AG10803 (cell line): Measurements from ENCODE around the gene ARHGAP26.

Source experiments
- DNase-seq: peaks from one replicate; pipeline ENCODE4 v3.0.0; 2010; ENCODE audit warnings: low read depth
- H3K4me3 ChIP-seq: 2 replicates; pipeline ENCODE4 v1.5.1; 2011; ENCODE audit warnings: mild to moderate bottlenecking, low read length, control low read depth
- TF ChIP-seq, protein P1 (sequence below): conservative IDR thresholded peaks from 2 replicates; pipeline ENCODE4 v1.5.1; 2011; ENCODE audit warnings: mild to moderate bottlenecking, low read length, control low read depth, inconsistent platforms

Gene ARHGAP26

DNA sequence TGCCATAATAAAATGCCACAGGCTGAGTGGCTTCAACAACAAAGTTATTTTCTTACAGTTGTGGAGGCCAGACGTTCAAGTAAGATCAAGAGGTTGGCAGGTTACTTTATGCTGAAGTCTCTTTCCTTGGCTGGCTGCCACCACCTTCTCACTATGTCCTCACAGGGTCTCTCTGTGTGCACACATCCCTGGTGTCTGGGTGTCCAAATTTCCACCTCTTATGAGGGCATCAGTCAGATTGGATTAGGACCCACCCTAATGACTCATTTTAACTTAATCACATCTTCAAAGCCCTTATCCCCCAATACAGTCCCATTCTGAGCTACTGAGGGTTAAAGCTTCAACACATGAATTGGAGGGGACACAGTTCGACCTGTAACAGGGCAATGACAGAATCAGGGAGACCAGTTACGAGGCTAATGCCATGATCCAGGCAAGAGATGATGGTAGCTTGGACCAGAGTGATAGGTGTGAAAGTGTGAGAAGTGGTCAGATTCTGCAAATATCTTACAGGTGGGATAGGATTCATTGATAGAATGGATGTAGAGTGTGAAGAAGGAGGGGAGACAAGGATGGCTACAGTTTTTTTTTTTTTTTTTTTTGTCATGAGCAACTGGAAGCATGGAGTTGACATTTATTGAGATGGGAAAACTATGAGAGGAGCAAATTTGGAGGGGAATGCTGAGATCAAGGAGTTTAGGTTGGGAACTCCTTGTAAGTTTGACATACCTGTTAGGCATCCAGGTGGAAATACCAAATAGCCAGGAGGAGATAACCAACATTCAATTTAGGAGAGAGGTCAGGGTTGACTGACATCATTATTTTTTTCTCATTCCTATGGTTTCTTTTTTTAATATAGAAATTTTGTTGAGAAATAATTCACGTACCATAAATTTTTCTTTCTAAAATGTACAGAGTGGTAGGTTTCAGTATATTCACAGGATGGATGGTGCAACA is 44.7 kb upstream of the ARHGAP26 start:
- H3K4me3 ChIP-seq: no peak overlapping the region
- TF ChIP-seq, protein P1, sequence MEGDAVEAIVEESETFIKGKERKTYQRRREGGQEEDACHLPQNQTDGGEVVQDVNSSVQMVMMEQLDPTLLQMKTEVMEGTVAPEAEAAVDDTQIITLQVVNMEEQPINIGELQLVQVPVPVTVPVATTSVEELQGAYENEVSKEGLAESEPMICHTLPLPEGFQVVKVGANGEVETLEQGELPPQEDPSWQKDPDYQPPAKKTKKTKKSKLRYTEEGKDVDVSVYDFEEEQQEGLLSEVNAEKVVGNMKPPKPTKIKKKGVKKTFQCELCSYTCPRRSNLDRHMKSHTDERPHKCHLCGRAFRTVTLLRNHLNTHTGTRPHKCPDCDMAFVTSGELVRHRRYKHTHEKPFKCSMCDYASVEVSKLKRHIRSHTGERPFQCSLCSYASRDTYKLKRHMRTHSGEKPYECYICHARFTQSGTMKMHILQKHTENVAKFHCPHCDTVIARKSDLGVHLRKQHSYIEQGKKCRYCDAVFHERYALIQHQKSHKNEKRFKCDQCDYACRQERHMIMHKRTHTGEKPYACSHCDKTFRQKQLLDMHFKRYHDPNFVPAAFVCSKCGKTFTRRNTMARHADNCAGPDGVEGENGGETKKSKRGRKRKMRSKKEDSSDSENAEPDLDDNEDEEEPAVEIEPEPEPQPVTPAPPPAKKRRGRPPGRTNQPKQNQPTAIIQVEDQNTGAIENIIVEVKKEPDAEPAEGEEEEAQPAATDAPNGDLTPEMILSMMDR: no peak
- DNase-seq: no peak

DNA sequence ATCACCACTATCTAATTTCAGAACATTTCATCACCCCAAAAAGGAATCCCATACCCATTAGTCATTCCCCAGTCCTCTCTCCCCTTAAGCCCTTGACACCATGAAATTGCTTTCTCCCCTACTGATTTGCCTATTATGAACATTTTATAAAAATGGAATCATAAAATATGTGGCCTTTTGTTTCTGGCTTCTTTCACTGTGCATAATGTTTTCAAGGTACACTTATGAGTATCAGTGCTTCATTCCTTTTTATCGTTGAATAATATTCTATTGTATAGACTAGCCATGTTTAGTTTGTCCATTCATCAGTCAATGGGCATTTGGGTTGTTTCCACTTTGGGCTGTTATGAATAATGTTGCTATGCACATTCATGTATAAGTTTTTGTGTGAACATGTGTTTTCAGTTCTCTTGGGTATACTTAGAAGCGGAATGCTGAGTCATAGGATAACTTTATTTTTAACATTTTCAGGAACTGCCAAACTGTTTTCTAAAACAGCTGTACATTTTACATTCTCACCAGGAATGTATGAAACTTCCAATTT is 43.9 kb upstream of the ARHGAP26 start:
- H3K4me3 ChIP-seq: no peak overlapping the region
- TF ChIP-seq, protein P1: no peak
- peak; percentile 96 for DNase-seq

DNA sequence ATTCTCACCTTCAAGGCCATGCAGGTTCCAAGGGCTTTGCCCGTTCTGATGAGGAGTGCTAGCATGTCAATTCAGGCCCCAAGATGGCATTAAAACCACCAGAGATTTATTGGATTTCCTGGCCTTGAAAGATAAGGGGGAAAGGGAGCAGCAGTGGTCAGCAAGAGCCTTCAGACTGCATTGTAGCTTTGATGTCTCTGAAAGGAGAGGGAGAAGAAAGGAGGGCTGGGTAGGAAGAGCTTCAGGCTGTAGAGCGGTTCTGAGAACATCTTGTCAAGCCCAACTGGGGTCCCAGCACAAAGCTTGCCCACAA is 42.5 kb upstream of the ARHGAP26 start:
- TF ChIP-seq, protein P1: no peak
- H3K4me3 ChIP-seq: no peak overlapping the region
- DNase-seq: no peak

DNA sequence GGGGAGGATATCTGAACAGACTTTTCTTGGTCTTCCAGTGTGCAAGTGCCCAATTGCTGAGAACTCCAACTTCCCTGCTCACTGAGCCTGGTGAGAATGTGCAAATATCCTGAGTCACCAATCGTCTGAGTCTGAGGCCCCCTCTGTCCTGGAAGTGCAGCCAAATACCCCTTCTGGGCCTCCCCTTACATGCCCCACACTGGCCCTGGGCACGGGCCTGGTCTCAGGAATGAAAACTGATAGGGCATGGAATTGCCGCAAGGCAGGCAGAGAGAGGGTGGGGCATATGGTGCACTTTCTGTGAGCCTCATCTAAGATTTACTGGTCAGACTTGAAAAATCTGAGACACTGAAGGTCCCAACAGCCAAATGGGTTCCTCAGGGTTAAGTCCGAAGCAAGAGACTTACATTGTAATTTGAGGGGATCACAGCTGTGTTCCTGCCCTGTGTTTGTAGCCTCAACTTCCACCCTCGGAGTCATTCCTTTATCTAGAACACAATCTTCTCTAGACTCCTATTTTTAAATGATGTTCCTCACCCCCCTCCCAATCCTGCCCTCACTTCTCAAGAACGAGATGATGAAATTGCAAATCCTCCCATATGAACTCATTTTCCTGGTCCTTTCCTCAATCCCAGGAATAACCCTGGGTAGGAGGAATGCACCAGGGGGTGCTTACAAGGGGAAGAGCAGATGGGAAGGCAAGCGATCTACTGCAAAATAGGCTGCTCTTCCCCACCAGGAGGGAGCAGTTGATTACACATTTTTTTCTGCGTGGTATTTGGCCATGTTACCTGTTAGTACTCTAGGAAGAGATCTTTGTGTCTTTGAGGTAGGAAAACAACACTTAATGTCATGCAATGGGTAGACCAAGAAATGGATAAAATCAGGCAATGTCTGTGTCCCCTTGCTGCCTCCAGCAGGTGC is 34.6 kb upstream of the ARHGAP26 start:
- no peak overlapping the region for H3K4me3 ChIP-seq
- TF ChIP-seq, protein P1: no peak
- no peak for DNase-seq

DNA sequence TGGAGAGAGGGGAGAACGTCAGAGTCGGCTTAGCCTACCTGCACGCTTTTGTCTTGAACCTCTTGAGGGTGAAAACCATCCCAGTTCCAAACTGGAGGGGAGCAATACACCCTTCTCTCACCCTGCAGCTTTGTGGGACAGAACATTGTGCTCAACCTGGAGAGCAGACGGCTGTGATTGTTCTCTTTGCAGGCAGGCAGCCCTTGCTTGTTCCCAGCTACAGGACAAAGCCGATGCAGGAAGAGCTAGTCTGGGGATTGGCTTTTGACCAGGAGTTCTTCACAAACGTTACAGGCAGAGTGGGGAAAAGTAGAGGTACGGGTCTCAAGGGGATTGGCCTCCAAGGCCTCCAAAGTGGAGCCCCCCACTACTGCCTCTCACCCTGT is 33.9 kb upstream of the ARHGAP26 start:
- H3K4me3 ChIP-seq: no peak overlapping the region
- no peak for DNase-seq
- TF ChIP-seq, protein P1: no peak

DNA sequence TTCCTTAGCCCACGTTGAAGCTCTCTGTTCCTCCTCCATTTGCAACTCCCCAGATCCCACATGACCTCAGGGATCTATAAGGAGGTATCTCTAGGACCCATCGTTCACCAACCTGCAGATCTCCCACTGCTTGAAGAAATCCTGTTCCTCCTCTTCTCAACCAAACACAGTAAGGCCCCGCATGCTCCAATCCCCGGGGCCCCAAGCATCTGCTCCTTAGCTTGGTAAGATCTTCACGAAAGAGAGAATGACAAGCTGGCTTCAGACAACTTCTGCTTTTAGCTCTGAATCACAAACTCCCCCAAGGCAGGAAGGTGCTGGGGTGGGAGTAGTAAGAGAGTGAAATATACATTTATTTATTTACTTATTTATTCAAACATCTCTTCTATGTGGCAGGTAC is 33.0 kb upstream of the ARHGAP26 start:
- TF ChIP-seq, protein P1: no peak
- H3K4me3 ChIP-seq: no peak overlapping the region

More for the DNA sequence above, 33.0 kb upstream of the ARHGAP26 start:
- DNase-seq: no peak
